NCI-H82 (cell line): ENCODE measurements around the gene FCGR1A.
"Not testable (repeated sequence)": the region's sequence is repeated elsewhere in the genome, so short reads cannot be mapped to it uniquely, and the experiment has no call there.

ENCODE experiments used
- DNase-seq: peaks from one replicate; lab custom pipeline; 2025; lab: John Stamatoyannopoulos, UW

Gene FCGR1A

DNA sequence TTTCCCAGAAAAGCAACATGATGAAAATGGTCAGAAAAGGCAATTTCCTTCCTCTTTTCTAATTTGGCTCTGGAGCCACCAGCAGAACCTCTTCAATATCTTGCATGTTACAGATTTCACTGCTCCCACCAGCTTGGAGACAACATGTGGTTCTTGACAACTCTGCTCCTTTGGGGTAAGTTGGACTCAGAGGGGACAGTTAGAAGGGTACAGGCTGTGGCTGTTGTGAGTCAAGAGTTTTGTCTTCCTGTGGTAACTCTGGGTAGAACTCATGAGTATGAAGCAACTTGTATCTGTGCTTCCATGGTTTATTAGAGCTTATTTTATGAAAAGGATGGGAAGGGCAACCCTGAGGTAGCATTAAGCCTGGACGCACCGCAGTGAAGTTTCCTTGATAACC lies at the start of gene FCGR1A:
Gene FCGR1A, plus strand, starts transcription at position 95 of the 400 bp plus-strand sequence. Its CDS starts 50 bp downstream, at position 145.
- not testable (repeated sequence) for DNase-seq

DNA sequence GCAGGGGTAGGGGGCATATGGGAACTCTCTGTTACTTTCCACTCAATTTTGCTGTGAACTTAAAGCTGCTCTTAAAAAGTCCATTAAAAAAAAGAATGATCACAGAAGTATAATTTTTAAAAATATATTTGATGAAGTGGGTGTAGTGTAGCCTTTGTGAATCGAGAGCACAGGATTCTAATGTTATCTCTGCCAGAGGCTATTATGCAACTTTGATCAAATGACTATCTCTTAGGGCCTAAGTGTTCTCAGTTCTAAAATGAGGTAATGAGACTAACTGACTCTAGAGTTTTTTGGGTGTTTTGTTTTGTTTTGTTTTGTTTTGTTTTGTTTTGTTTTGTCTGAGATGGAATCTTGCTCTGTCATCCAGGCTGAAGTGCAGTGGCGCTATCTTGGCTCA lies 49.7 kb upstream of the FCGR1A start:
- not testable (repeated sequence) for DNase-seq

DNA sequence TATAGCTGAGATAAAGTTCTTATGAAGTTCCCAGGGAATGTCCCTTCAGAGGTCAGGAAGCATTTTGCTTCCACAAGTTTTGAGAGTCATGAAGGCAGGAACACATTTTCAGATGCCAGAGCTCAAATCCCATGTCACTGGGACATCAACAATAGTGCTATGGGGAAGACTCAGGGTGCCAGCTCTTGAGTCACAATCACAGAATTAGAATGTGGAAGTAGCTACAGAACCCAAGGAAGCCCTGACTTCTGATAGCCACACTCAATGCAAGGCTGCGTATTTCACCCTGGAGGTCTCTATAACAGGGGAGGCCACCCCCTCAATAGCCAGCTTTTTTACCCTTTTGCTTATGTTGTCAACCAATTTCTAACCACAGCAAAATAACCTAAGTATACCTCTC lies 47.8 kb upstream of the FCGR1A start:
- not testable (repeated sequence) for DNase-seq

DNA sequence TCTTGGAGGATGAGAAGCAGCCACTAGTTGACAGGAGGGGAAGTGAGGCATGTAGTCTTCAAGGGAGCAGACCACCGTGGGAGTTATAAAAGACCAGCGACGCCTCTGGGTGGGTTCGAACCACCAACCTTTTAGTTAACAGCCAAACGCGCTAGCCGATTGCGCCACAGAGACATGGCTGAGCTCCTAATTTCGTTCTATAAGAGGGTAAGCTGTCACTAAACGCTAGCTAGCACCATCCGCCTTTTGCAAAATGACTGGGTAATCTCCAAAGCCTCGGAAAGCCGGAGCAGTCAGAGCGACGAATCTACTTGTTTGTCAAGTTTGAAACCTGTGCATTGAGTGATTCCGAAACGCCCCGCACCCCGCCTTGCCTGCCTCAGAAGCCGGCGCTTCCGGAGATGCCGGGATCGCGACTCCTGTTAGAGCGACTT lies 42.3 kb upstream of the FCGR1A start:
- not testable (repeated sequence) for DNase-seq

DNA sequence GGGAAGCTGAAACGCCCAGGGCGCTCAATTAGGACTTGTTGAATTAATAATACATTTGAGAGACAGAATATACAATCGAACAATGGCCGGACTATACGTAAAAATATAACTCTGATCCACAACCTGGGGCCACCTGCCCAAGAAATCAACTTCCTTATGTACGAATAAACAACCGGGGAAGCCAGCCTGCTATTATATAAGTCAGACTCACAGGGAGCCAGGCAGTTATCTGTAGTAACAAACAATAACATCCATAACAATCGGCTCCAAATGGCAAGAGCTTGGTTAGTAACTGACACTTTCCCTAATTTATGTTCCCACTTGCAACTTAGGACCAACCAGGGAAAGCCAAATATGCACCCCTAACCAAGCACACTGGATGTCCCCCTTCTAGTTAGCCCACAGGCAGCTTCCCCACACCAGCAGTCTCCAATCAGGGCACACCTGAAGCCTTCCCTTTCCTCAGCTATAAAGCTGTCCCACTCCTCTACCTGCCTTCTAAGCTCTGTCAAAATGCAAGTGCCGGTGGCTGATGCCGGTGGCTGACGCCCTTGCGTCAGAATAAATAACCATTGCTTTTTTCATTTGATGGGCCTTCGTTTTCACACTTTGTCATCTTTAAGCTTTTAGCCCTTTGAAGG lies 41.8 kb upstream of the FCGR1A start:
- DNase-seq, result not testable (repeated sequence)

DNA sequence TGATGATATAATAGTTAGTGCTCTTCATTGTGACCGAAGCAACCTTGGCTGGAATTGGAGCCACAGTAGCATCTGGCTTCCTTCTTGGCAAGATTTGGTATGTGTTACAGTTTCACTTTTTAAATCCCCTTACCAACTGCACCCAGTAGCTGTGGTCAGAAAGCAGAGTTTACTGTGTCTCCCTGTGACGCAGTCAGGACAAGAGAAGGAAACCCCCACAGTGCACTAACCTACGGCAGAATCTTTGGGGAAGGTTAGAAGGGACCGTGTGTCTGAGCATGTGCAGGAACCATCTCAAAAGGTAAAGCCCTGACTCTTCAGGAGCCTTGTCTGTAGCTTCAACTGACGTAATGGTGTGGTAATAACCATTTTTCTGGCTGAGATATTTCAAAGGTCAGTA lies 40.6 kb upstream of the FCGR1A start:
- DNase-seq, result not testable (repeated sequence)

DNA sequence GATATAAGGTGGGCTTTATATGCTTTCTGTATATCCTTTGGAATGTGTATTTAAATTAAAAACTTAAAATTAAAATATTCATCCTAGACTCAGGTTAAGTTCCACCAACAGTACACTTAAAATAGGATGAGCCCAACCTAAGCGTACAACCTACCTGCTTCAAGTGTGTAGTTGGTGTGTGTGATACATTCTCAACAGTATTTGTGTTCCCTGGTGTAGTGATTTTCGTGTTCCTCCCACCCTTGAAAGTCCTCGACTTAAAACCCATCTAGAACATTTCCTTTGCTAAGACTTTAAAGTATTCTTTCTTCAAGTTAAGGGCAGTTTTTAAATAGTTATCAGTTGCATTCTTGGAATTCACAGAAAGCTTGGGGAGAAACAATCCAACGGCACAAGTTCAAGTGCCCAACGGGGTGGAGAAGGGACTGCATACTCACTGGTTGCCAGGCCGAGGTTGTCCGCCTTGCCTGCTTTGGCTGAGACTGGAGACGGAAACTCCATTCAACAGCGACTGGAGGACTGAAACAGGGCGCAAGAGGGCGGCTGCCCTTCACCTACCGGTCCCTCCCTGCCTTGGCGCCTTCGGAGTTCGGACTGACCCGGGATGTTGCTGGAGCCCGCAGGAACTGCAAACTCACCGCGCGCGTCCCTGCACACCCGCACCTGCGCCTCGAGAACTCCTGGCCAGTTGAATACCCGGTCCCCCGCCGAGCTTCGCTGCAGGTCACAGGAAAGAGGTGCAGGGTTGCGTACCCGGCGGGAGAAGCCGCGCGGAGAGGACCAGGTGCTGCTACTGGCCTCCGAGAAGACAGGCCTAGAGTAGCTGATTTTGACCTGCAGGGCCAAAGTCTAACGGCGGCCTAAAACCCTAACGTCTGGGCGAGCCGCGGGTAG lies 35.8 kb upstream of the FCGR1A start:
- not testable (repeated sequence) for DNase-seq

DNA sequence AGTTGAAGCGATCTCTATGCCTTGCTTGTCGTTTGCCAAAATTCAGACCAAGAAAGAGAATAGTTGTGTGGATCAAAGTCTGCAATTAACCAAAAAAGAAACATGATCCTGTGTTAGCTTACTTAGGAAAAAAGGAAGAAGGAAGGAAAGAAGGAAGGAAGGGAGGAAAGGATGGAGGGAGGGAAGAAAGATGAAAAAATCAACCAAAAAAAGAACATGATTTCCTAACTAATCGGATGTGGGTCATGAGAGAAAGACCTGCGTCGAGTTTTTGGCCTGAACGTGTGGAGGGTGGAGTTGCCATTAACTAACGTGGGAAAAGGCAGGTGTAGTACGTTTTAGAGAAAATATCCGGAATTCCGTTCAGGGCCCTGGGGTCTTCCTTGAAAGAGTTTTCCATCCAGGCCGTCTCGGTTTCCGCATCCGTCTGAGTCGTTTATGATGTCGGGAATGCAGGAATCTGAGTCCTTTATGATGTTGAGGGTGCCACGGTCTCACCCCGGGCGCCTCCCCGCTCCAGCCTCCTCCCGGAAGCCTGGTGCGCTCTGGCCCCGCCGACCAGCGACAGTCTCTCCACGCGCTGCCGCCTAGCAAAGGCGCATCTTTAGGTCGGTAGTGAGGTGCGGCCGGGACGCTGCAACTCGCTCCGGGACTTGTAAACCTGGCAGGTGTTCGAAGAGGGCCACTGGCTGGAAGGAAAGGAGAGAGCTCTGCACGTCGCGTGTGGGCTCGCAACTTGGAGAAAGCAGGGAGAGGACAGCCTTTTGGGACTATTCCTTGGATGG lies 34.9 kb upstream of the FCGR1A start:
- DNase-seq, result not testable (repeated sequence)

DNA sequence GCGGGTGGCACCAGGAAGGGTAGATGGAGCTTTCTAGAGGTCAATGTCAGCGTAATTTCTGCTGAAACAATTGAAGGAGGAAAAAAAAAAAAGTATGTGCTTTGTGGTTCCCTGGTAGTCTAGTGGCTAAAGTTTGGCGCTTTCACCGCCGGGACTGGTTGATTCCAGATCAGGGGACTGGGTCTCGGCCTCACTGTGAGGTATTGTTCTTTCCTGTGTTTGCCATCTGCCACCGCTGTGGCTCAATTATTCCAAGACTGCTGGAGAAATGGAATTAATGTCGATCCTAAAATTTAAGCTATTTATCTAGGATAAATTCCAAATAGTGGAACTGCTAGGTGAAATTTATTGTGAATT lies 34.4 kb upstream of the FCGR1A start:
- DNase-seq, result not testable (repeated sequence)

DNA sequence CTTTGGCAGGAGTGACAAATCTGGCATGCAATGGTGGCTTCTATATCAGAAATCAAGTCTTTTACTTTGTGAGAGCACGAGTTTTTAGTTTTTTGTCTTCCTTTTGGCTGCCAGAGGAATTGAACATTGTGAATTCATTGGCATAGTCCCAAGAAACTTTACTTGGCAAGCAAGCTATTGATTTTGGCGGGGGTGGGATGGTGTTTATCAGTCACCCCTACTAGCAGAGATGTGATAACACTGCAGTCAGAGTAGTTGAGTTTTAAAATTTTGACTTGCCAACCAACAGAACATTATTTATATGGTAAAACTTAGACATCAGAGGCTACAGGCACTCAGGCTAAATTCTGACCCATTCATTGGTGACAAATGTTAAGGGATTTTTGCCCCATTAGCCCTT lies 31.9 kb upstream of the FCGR1A start:
- DNase-seq, result not testable (repeated sequence)

DNA sequence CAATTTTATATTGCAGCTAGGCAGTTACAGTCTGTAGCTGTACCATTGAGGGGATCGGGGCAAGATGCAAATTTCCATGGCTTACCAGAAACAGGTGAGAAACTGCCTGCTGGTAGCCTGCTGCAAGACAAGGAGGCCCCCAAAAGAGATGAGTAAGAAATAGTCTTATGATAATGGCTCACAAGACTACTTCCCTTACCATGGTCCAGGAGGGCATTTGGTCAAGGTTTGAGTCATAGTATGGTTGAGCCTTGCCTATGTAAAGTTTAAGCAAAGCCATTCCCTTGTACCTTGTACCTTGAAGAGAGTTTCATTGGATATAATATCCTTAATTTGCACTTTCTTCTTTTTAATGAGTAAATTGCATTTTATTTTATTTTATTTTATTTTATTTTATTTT lies 30.3 kb upstream of the FCGR1A start:
- not testable (repeated sequence) for DNase-seq

DNA sequence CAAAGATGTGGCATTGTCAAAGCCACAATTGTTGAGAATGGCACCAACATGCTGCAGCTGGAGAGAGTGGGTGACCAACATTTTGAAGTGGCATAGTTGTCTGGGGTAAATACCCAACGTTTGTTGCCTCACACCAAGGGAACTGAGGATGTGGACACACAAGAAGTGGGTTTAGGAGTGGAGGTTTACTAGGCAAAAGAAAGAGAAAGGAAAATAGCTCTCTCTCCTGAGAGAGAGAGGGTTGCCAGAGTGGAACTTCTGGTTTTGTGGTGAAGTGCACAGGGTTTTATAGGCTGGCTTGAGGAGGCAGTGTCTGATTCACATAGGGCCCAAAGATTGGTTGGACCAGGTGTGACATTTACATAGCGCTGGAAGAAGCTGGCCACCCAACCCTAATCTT lies 29.0 kb upstream of the FCGR1A start:
- not testable (repeated sequence) for DNase-seq

DNA sequence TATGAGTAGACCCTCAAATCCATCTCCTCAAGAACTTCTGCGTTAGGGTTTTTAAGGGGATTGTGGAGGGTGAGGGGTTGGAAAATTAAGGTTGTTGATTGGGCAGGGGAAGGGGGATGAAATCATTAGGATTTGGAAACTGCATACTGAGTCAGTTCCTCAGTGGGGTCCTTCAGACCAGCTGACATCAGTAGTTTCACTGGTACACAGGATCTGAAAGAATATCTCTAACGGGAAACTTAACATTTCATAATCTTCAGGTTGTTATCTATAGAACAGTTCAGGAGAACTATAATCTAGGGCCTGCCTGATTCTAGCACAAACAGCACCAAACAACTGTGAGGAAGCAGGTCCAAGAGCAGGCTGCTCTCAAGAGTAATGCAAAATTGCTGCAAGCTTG lies 27.2 kb upstream of the FCGR1A start:
- not testable (repeated sequence) for DNase-seq

DNA sequence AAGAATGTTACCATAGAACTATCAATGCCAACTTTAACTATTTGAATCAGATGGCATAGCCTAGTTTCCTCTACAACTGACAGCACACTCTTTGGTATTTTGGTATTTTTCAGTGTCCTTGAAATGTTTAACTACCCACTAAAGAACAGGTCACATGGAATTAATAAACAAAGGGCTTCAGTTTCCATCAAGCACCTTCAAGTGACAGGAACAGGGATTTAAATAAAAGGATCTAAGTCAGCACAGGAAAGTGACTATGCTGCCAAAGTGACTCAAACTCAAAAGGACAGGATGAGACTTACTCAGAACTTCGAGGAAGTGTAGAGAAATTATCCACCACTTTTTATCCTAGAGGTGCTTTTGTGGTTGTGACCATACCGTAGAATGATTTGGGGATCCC lies 20.2 kb upstream of the FCGR1A start:
- not testable (repeated sequence) for DNase-seq

DNA sequence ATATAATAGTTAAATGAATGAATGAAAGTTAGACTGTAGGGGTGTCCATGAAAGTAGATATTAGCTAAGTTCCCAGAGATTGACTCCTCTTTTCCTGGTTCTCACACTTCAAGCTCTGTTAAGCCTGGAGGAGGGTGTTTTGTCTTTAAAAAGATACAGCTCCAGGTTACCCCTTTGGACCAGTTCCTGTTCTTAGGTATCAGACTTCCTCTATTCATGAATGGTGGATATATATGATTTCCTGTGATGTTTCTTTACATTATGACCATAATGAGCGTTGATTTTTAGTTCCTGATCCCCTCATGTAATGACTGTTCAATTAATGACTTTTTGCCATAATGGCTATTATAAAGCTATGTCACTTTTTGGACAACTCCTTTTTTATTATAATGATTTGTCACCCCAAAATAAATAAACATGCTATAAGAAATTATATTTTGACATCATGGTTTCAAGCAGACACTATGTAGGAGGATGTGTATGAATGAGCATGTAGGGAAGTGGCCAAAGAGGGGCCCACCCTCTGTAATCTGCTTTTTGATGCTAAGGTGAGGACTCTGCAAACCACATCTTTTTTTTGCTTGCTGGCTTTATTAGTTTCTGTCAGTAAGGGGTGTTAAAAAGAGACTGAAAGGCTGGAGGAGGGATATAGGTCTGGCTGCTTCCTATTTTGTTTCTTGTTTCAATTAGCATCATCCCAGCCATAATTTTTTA lies 18.2 kb upstream of the FCGR1A start:
- not testable (repeated sequence) for DNase-seq

DNA sequence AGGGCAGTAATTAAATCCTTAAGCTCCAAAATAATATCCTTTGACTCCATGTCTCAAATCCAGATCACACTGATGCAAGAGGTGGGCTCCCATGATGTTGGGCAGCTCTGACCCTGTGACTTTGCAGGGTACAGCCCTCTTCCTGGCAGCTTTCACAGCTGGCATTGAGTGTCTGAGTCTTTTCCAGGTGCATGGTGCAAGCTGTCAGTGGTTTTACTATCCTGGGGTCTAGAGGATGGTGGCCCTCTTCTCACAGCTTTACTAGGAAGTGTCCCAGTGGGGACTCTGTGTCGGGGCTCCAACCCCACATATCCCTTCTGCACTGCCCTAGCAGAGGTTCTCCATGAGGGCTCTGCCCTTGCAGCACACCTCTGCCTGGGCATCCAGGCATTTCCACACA lies 16.3 kb upstream of the FCGR1A start:
- not testable (repeated sequence) for DNase-seq

DNA sequence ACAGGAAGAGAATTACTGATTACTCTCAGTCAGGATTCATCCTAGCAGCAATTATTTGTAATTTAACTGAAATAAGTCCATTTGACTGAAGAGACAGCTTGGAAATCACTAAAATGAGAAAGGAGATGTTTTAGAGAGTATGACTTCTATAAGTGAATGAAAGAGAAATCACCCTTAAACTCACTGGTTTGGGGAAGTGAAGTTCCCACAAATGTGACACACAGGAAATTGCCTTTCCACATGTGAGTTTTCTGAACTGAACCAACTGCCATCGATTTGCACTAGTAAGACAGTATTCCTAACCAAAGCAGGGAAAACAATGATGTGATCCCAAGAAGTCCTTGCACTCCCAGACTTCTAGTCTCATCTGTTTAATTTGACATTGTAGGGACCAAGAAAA lies 13.3 kb upstream of the FCGR1A start:
- DNase-seq, result not testable (repeated sequence)

DNA sequence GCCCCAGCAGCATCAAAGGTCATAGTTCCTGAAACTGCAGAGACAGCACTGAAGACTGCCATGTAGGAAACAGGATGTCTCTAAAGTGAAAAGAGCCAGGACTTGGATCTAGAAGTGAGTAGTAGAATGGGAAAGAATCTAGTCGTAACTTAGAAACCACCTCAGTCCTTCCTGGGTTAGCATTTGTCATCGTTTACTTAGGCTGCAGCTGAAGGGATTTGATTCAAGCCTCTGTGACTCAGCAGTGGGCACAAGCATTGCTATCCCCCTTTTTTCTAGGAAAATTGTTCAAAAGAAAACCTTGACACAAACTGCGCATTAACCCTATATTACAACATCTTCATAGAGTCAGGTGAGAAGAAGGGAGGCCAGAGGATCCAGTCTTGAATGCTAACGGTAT lies 11.8 kb upstream of the FCGR1A start:
- DNase-seq, result not testable (repeated sequence)

DNA sequence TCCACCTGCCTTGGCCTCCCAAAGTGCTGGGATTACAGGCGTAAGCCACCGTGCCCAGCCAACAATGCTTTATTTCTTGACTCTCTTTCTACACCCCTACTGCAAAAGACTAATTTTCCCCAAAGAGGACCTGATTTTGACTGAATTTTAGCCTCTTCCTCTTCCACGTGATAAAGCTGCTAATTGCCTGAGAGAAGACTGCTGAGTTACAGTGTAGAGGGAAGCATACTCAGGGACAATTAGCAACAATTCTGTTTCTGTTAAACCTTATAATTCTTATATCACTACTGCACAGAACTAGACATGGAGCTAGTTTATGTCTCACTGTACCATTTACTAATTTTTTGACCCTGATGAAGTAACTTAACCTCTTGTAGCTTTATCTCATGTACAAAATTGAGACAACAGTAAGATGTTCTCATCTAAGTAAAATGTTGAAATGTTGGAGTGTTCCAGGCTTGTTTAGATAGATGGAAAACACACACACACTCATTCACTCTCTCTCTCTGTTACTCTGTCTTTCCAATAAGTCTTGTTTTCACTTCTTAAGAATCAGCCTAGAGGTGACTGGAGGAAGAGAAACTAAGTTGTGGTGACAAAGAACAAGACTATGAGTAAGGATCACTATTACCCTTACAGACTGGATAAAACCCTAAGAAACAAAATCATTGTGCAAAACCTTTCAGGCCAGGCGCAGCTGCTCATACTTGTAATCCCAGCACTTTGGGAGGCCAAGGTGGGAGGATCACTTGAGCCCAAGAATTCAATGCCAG lies 10.7 kb upstream of the FCGR1A start:
- DNase-seq, result not testable (repeated sequence)

DNA sequence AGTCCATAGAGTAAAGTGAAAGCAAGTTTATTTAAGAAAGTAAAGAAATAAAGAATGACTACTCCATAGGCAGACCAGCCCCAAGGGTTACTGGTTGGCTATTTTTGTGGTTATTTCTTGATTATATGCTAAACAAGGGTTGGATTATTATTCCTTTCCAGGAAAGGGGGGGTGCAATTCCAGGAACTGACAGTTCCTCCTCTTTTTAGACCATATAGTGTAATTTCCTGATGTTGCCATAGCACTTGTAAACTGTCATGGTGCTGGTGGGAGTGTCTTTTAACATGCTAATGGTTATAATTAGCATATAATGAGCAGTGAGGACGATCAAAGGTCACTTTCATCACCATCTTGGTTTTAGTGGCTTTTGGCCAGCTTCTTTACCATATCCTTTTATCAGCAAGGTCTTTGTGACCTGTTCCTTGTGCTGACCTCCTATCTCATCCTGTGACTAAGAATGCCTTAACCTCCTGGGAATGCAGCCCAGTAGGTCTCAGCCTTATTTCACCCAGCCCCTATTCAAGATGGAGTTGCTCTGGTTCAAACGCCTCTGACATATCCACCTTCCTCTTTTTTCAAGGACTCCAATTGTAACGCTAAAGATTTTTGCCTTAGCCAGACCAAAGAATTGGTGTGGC lies 6.9 kb upstream of the FCGR1A start:
- DNase-seq, result not testable (repeated sequence)
